SIG-M5 treated with dmso at 0.1 percent for 504 hours (cell line): ENCODE results near the gene TMEM38A.

ENCODE experiments used
- DNase-seq: peaks from one replicate; lab custom pipeline; 2025; ENCODE audit not compliant: unreplicated experiment; lab: John Stamatoyannopoulos, UW

Gene TMEM38A

GRCh38 chr19:16660763-16661479, at the start of gene TMEM38A:
TSS of gene TMEM38A (plus strand) at chr19:16661139. CDS start at chr19:16661218, 79 bp downstream.
- no peak for DNase-seq

GRCh38 chr19:16612636-16613035, 48.3 kb upstream of the TMEM38A start:
- peak; percentile 20 for DNase-seq

- no peak for DNase-seq
These were observed 47.1 kb upstream of the TMEM38A start for GRCh38 chr19:16613841-16614240.

GRCh38 chr19:16614941-16615340, 46.0 kb upstream of the TMEM38A start:
- DNase-seq = no peak

- DNase-seq = no peak
These were observed 45.1 kb upstream of the TMEM38A start for GRCh38 chr19:16615808-16616207.

GRCh38 chr19:16618248-16618647, 42.7 kb upstream of the TMEM38A start:
- DNase-seq = no peak

GRCh38 chr19:16619457-16619856, 41.5 kb upstream of the TMEM38A start:
- DNase-seq = no peak

- no peak for DNase-seq
These were observed 40.9 kb upstream of the TMEM38A start for GRCh38 chr19:16620018-16620417.

GRCh38 chr19:16620584-16620983, 40.4 kb upstream of the TMEM38A start:
- no peak for DNase-seq

- DNase-seq = no peak
These were observed 39.7 kb upstream of the TMEM38A start for GRCh38 chr19:16621165-16621800.

GRCh38 chr19:16623066-16623465, 37.9 kb upstream of the TMEM38A start:
- no peak for DNase-seq

- no peak for DNase-seq
These were observed 37.4 kb upstream of the TMEM38A start for GRCh38 chr19:16623576-16623975.

GRCh38 chr19:16624236-16624635, 36.7 kb upstream of the TMEM38A start:
- DNase-seq = no peak

- no peak for DNase-seq
These were observed 35.6 kb upstream of the TMEM38A start for GRCh38 chr19:16625163-16625958.

GRCh38 chr19:16626796-16627192, 34.1 kb upstream of the TMEM38A start:
- no peak for DNase-seq

- DNase-seq = peak; percentile 34
These were observed 33.6 kb upstream of the TMEM38A start for GRCh38 chr19:16627193-16627927.

GRCh38 chr19:16627928-16628182, 33.1 kb upstream of the TMEM38A start:
- no peak for DNase-seq

- DNase-seq = peak; percentile 95
These were observed 32.6 kb upstream of the TMEM38A start, which contains the start of gene MED26 for GRCh38 chr19:16628183-16628983. TSS of gene MED26 (minus strand) at chr19:16628204. CDS start at chr19:16627943, 261 bp downstream.

- DNase-seq = peak; percentile 47
These were observed 31.8 kb upstream of the TMEM38A start for GRCh38 chr19:16628984-16629691.

- no peak for DNase-seq
These were observed 29.5 kb upstream of the TMEM38A start for GRCh38 chr19:16631465-16631864.
